Loucy (cell line): ENCODE results near the gene KIF21A.

Experiments used
- H2AFZ ChIP-seq: fragments of 200-600 bp; sonication (generic); 2 replicates; pipeline ENCODE4 v1.6.0; 2016; ENCODE audit warnings: antibody characterized with exemption, mild to moderate bottlenecking, low read length, moderate library complexity
- H3F3A ChIP-seq: fragments of 200-600 bp; 2 replicates; pipeline ENCODE4 v1.6.0; 2016; ENCODE audit warnings: antibody characterized with exemption, low read depth, mild to moderate bottlenecking
- H3K27me3 ChIP-seq: fragments of 200-600 bp; sonication (generic); 2 replicates; pipeline ENCODE4 v1.6.1; 2014; ENCODE audit warnings: low read length, mild to moderate bottlenecking; ENCODE audit not compliant: insufficient read depth, poor library complexity, severe bottlenecking
- H3K36me3 ChIP-seq: fragments of 200-600 bp; sonication (generic); 2 replicates; pipeline ENCODE4 v1.6.1; 2016; ENCODE audit warnings: low read length; ENCODE audit not compliant: insufficient read depth
- H3K4me1 ChIP-seq: fragments of 200-600 bp; sonication (generic); 2 replicates; pipeline ENCODE4 v1.5.1; 2014; ENCODE audit warnings: low read length, mild to moderate bottlenecking; ENCODE audit not compliant: insufficient read depth, poor library complexity, severe bottlenecking
- H3K4me2 ChIP-seq: fragments of 200-600 bp; sonication (generic); 2 replicates; pipeline ENCODE4 v1.6.0; 2014; ENCODE audit warnings: antibody characterized with exemption, low read length, low read depth, mild to moderate bottlenecking; ENCODE audit not compliant: poor library complexity, severe bottlenecking
- H3K4me3 ChIP-seq: fragments of 200-600 bp; sonication (generic); 2 replicates; pipeline ENCODE4 v1.5.1; 2014; ENCODE audit warnings: low read length, mild to moderate bottlenecking, mixed read lengths; ENCODE audit not compliant: poor library complexity, severe bottlenecking
- H3K79me2 ChIP-seq: fragments of 200-600 bp; sonication (generic); 2 replicates; pipeline ENCODE4 v1.6.1; 2014; ENCODE audit warnings: low read length; ENCODE audit not compliant: insufficient read depth
- H3K9ac ChIP-seq: fragments of 200-600 bp; sonication (generic); 2 replicates; pipeline ENCODE4 v1.6.0; 2014; ENCODE audit warnings: mild to moderate bottlenecking, low read depth, low read length, moderate library complexity; ENCODE audit not compliant: poor library complexity, severe bottlenecking
- H3K9me2 ChIP-seq: fragments of 200-600 bp; sonication (generic); replicated peaks from 2 replicates; pipeline ENCODE4 v1.6.1; 2016; ENCODE audit warnings: low read depth, low read length, mixed read lengths
- H3K9me3 ChIP-seq: fragments of 200-600 bp; sonication (generic); 2 replicates; pipeline ENCODE4 v1.6.1; 2014; ENCODE audit warnings: mild to moderate bottlenecking, antibody characterized with exemption, low read length, low read depth; ENCODE audit not compliant: insufficient read depth
- H4K20me1 ChIP-seq: fragments of 200-600 bp; sonication (generic); 2 replicates; pipeline ENCODE4 v1.6.0; 2014; ENCODE audit warnings: antibody characterized with exemption, low read length, mild to moderate bottlenecking; ENCODE audit not compliant: insufficient read depth, poor library complexity, severe bottlenecking
- CTCF ChIP-seq: fragments of 200-600 bp; sonication (generic); conservative IDR thresholded peaks from 2 replicates; pipeline ENCODE4 v1.5.1; 2014; ENCODE audit warnings: mild to moderate bottlenecking, antibody characterized with exemption, low read length
- EZH2phosphoT487 ChIP-seq: fragments of 200-600 bp; IDR thresholded peaks from 2 replicates; pipeline ENCODE4 v1.6.1; 2018; ENCODE audit warnings: antibody characterized with exemption, mild to moderate bottlenecking, moderate library complexity, borderline replicate concordance

KIF21A gene

GRCh38 chr12:39403376-39403775 is 39.5 kb downstream of the KIF21A start:
- no peaks in the 10 kb centered on the region for H3F3A ChIP-seq
- no peak overlapping the region for H3K9ac ChIP-seq
- no peaks in the 10 kb centered on the region for H3K9me2 ChIP-seq
- no peaks in the 10 kb centered on the region for H3K9me3 ChIP-seq
- H4K20me1 ChIP-seq, result no peaks in the 10 kb centered on the region
- no peak overlapping the region for H2AFZ ChIP-seq
- no peak overlapping the region for H3K4me3 ChIP-seq
- no peaks in the 10 kb centered on the region for H3K79me2 ChIP-seq
- no peaks in the 10 kb centered on the region for H3K4me1 ChIP-seq
- no peaks in the 10 kb centered on the region for H3K36me3 ChIP-seq
- TF ChIP-seq CTCF (no peak), EZH2phosphoT487 (no peak)
- no peaks in the 10 kb centered on the region for H3K27me3 ChIP-seq
- no peak overlapping the region for H3K4me2 ChIP-seq

GRCh38 chr12:39402922-39403321 is 40.0 kb downstream of the KIF21A start:
- H3K9ac ChIP-seq, result no peak overlapping the region
- H3K4me2 ChIP-seq, result no peak overlapping the region
- no peaks in the 10 kb centered on the region for H3K79me2 ChIP-seq
- no peaks in the 10 kb centered on the region for H3K9me2 ChIP-seq
- TF ChIP-seq CTCF, result no peak
- TF ChIP-seq EZH2phosphoT487, result no peak
- no peaks in the 10 kb centered on the region for H3K4me1 ChIP-seq
- no peaks in the 10 kb centered on the region for H4K20me1 ChIP-seq
- no peaks in the 10 kb centered on the region for H3K36me3 ChIP-seq
- H3F3A ChIP-seq, result no peaks in the 10 kb centered on the region
- H3K9me3 ChIP-seq, result no peaks in the 10 kb centered on the region
- H3K4me3 ChIP-seq, result no peak overlapping the region
- no peak overlapping the region for H2AFZ ChIP-seq
- no peaks in the 10 kb centered on the region for H3K27me3 ChIP-seq

- Histone ChIP-seq H2AFZ (no peak overlapping the region), H3F3A (no peaks in the 10 kb centered on the region), H3K9me2 (no peaks in the 10 kb centered on the region), H3K36me3 (no peaks in the 10 kb centered on the region), H3K27me3 (no peaks in the 10 kb centered on the region), H3K4me3 (no peak overlapping the region), H3K4me1 (no peaks in the 10 kb centered on the region), H3K9me3 (no peaks in the 10 kb centered on the region), H3K79me2 (no peaks in the 10 kb centered on the region), H4K20me1 (no peaks in the 10 kb centered on the region), H3K4me2 (no peak overlapping the region), H3K9ac (no peak overlapping the region)
- TF ChIP-seq EZH2phosphoT487, result no peak
- TF ChIP-seq CTCF, result no peak
Measured at GRCh38 chr12:39401459-39401858, 41.5 kb downstream of the KIF21A start.
